Measurements from ENCODE around the gene QPCT.

Gene QPCT

GRCh38 chr2:37367984-37368383, 23.6 kb downstream of the QPCT start:
- TF ChIP-seq CTCF (conservative IDR thresholded peaks at IDR 0.05): no peak
- no peak overlapping the region for H3K27ac ChIP-seq

GRCh38 chr2:37370666-37371065, 26.2 kb downstream of the QPCT start:
- no peak overlapping the region for H3K27ac ChIP-seq
- TF ChIP-seq CTCF (conservative IDR thresholded peaks at IDR 0.05): no peak

GRCh38 chr2:37372000-37372399, 27.6 kb downstream of the QPCT start:
- H3K27ac ChIP-seq: no peak overlapping the region
- no peak for TF ChIP-seq CTCF (conservative IDR thresholded peaks at IDR 0.05)

GRCh38 chr2:37375741-37376288, 31.4 kb downstream of the QPCT start:
- H3K27ac ChIP-seq: no peak overlapping the region
- no peak for TF ChIP-seq CTCF (conservative IDR thresholded peaks at IDR 0.05)

GRCh38 chr2:37376421-37377186, 32.2 kb downstream of the QPCT start:
- peak overlapping the region; percentile 7; the same call in 1 of the 2 replicates for H3K27ac ChIP-seq
- no peak for TF ChIP-seq CTCF (conservative IDR thresholded peaks at IDR 0.05)

- no peak for TF ChIP-seq CTCF (conservative IDR thresholded peaks at IDR 0.05)
- H3K27ac ChIP-seq: peak overlapping the region; percentile 7; the same call in 1 of the 2 replicates
These were observed 32.7 kb downstream of the QPCT start for GRCh38 chr2:37377187-37377532.

- no peak for TF ChIP-seq CTCF (conservative IDR thresholded peaks at IDR 0.05)
- no peak overlapping the region for H3K27ac ChIP-seq
These were observed 34.0 kb downstream of the QPCT start for GRCh38 chr2:37378411-37378810.
